Cardiac muscle cell (in vitro differentiated cells and primary cell): Measurements from ENCODE around the gene CDC37L1. TPM values are rescaled to one million over a fixed set of nuclear protein-coding genes. Genes with fewer than 3 reads are reported as not detected.

Experiments
- DNase-seq, 2 donors: peaks; one replicate each; pipeline versions ENCODE4 v3.0.0 to v3.0.0-alpha.2; 2010 to 2017; ENCODE audit warnings: low read depth in 1 of 2, low spot score in 1 of 2
- H3K27ac ChIP-seq: fragments of 200-600 bp; sonication (generic); 2 replicates; pipeline ENCODE4 v1.5.1; 2016
- H3K27me3 ChIP-seq: fragments of 200-600 bp; sonication (generic); 2 replicates; pipeline ENCODE4 v1.6.0; 2016; ENCODE audit warnings: control low read depth
- H3K36me3 ChIP-seq: fragments of 200-600 bp; sonication (generic); 2 replicates; pipeline ENCODE4 v1.5.1; 2016; ENCODE audit warnings: control low read depth
- H3K4me1 ChIP-seq: fragments of 200-600 bp; sonication (generic); 2 replicates; pipeline ENCODE4 v1.8.1; 2017; ENCODE audit warnings: low read depth, mild to moderate bottlenecking, mixed run types
- H3K4me3 ChIP-seq: fragments of 200-600 bp; sonication (generic); 2 replicates; pipeline ENCODE4 v1.5.1; 2016; ENCODE audit warnings: mild to moderate bottlenecking
- H3K9me3 ChIP-seq: fragments of 200-600 bp; sonication (generic); 2 replicates; pipeline ENCODE4 v1.5.1; 2017; ENCODE audit warnings: low read depth, mild to moderate bottlenecking, control low read depth
- polyA plus RNA-seq: library from polyadenylated mRNA; unstranded; fragments of >200 nt; fragmentation: Nextera tagmentation; extraction: Ambion mirVana; gene quantifications from 2 replicates; pipeline ENCODE4 v1.2.1, GENCODE V29; 2016
- total RNA-seq: library from RNA; depleted of rRNA; stranded (reverse); fragments of >200 nt; gene quantifications from 2 replicates; pipeline ENCODE4 v1.2.3, GENCODE V29; 2016
- TF ChIP-seq, protein P1 (sequence below): IDR thresholded peaks from 2 replicates; pipeline ENCODE4 v1.5.1; 2012; ENCODE audit warnings: low read depth, mild to moderate bottlenecking, low read length

CDC37L1 gene
- total and polyA plus RNA-seq, 2 experiments from 2014 or later: 19.6 to 39.2 TPM

- Histone ChIP-seq H3K27me3 (no peaks in the 10 kb centered on the region), H3K4me1 (no peaks in the 10 kb centered on the region), H3K36me3 (peaks cover 21% of the 10 kb centered on the region), H3K27ac (peak overlapping the region; percentile 58), H3K4me3 (no peak overlapping the region), H3K9me3 (no peaks in the 10 kb centered on the region)
- TF ChIP-seq, protein P1, sequence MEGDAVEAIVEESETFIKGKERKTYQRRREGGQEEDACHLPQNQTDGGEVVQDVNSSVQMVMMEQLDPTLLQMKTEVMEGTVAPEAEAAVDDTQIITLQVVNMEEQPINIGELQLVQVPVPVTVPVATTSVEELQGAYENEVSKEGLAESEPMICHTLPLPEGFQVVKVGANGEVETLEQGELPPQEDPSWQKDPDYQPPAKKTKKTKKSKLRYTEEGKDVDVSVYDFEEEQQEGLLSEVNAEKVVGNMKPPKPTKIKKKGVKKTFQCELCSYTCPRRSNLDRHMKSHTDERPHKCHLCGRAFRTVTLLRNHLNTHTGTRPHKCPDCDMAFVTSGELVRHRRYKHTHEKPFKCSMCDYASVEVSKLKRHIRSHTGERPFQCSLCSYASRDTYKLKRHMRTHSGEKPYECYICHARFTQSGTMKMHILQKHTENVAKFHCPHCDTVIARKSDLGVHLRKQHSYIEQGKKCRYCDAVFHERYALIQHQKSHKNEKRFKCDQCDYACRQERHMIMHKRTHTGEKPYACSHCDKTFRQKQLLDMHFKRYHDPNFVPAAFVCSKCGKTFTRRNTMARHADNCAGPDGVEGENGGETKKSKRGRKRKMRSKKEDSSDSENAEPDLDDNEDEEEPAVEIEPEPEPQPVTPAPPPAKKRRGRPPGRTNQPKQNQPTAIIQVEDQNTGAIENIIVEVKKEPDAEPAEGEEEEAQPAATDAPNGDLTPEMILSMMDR: no peak
- no peak for DNase-seq
Observed at GRCh38 chr9:4689687-4690104, 10.3 kb downstream of the CDC37L1 start.

DNA sequence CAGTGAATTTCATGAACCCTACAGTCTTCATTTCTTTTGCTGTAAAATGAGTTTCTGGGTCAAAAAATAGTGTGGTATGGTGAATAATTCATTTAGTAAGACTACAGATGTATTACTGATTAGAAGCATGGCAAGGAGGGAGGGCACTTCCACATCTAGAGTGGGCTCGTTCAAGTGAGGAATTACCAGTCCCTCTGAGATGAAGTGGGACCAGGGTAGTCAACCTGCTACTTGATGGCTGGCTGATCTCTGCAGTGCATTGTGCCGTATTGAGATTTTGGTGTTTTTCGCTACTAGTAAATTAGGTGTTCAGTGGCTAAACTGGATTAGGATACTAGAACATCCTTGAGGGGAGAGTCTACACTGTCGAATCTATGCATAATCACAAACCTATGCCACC is 10.8 kb downstream of the CDC37L1 start:
- no peak for DNase-seq
- Histone ChIP-seq H3K4me3 (no peak overlapping the region), H3K4me1 (no peaks in the 10 kb centered on the region), H3K36me3 (peaks cover 21% of the 10 kb centered on the region), H3K27me3 (no peaks in the 10 kb centered on the region), H3K27ac (peak overlapping the region; percentile 58), H3K9me3 (no peaks in the 10 kb centered on the region)
- TF ChIP-seq, protein P1: no peak

DNA sequence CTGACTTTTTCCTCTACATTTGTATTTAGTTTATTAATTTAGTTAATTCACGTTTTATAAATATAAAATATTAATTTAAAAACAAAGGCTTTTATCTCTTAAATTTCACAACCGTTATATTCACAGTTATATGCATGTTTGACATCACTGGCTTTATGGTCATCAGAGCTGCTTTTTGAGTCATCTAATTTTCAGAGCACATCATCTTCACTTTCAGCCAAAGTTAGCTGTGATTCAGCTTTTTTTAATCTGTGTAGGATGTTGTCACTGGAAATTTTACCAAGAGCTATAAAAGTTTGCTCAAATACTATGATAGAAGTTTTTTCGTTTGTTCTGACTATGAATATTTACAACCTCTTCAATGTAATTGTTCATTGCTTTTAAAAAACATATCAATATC is 12.4 kb downstream of the CDC37L1 start:
- Histone ChIP-seq H3K4me1 (no peaks in the 10 kb centered on the region), H3K27me3 (no peaks in the 10 kb centered on the region), H3K4me3 (no peak overlapping the region), H3K36me3 (peaks cover 8% of the 10 kb centered on the region), H3K9me3 (no peaks in the 10 kb centered on the region), H3K27ac (no peak overlapping the region)
- TF ChIP-seq, protein P1: no peak
- peak in 1 of 2 donors; percentile 64 for DNase-seq

- peak in 1 of 2 donors; percentile 34 for DNase-seq
- H3K27me3 ChIP-seq: no peaks in the 10 kb centered on the region
- no peaks in the 10 kb centered on the region for H3K9me3 ChIP-seq
- TF ChIP-seq, protein P1: no peak
- H3K4me1 ChIP-seq: no peaks in the 10 kb centered on the region
- H3K4me3 ChIP-seq: no peak overlapping the region
- H3K27ac ChIP-seq: no peak overlapping the region
- peaks cover 46% of the 10 kb centered on the region for H3K36me3 ChIP-seq
Observed at GRCh38 chr9:4700091-4700490, 20.7 kb downstream of the CDC37L1 start.

DNA sequence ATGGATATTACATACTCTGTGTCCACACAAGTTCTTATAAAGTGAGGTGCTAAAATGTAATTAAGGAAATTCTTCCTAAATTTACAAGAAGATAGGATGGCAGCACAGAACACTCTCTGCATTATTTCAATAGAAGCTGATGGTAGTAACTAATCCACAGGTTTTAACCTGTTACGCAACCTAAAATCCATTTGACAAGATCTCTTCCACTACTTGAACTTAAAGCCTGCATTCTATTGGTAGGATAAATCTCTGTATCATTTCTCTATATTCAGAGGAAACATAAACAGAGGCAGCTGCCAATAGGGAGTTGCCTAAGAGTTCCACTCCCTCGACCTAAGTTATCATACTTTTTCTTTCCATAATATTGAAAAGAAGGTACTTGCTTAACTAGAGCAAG is 21.6 kb downstream of the CDC37L1 start:
- Histone ChIP-seq H3K36me3 (peaks cover 53% of the 10 kb centered on the region), H3K9me3 (no peaks in the 10 kb centered on the region), H3K4me1 (no peaks in the 10 kb centered on the region), H3K27me3 (no peaks in the 10 kb centered on the region), H3K4me3 (no peak overlapping the region), H3K27ac (no peak overlapping the region)
- TF ChIP-seq, protein P1: no peak
- no peak for DNase-seq

- Histone ChIP-seq H3K4me1 (no peaks in the 10 kb centered on the region), H3K27ac (no peak overlapping the region), H3K4me3 (no peak overlapping the region), H3K9me3 (no peaks in the 10 kb centered on the region), H3K36me3 (peaks cover 59% of the 10 kb centered on the region), H3K27me3 (no peaks in the 10 kb centered on the region)
- TF ChIP-seq, protein P1: no peak
- no peak for DNase-seq
Observed at GRCh38 chr9:4701526-4701925, 22.2 kb downstream of the CDC37L1 start.
